SK-N-MC (cell line): Measurements from ENCODE around the gene CDY2A.
"Not testable (repeated sequence)": the region's sequence is repeated elsewhere in the genome, so short reads cannot be mapped to it uniquely, and the experiment has no call there.

Experiments
- EZH2 ChIP-seq: fragments of 200-600 bp; sonication (generic); IDR thresholded peaks from one replicate; pipeline ENCODE4 v1.6.1; 2017; ENCODE audit warnings: antibody characterized with exemption
- FOXP2 ChIP-seq: optimal IDR thresholded peaks from 2 replicates; pipeline ENCODE3; 2011; ENCODE audit warnings: mild to moderate bottlenecking, moderate library complexity; ENCODE audit not compliant: insufficient read depth; ENCODE audit errors: extremely low read length, control extremely low read depth
- POLR2AphosphoS5 ChIP-seq: IDR thresholded peaks from 2 replicates; pipeline ENCODE4 v1.6.1; 2012; ENCODE audit warnings: mild to moderate bottlenecking, low read depth, low read length, borderline replicate concordance

DNA sequence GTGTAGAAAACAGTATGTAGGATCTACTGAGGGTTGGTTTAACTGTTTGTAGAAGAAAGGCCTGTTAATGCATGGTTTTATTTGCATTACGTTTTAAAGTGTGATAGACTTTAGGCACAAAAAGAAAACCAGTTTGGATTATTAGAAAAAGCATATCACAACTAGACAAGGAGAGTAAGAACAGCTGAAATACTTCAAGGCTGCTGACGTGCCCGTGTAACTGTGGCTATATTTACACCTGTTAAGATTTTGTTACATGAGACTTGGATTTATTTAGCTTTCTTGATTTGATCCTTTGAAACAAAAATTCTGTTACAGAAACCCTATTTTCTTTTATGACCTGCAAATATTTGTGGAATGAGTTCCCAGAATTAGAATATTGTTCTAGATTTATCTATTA is 9.3 kb downstream of the CDY2A start:
- not testable (repeated sequence) for TF ChIP-seq EZH2, POLR2AphosphoS5, FOXP2
